ENCODE measurements around the gene SC5D. TPM values are rescaled to one million over a fixed set of nuclear protein-coding genes. Genes with fewer than 3 reads are reported as not detected.

SC5D gene
- total RNA-seq, 1 experiment from 2014 or later = 108 TPM

GRCh38 chr11:121348220-121348875 lies 55.8 kb downstream of the SC5D start:
- DNase-seq = no peak
- H3K4me3 ChIP-seq (ENCODE audit: insufficient read depth, low read depth, low read length) = no peak overlapping the region
- H3K36me3 ChIP-seq (replicated peaks; ENCODE audit: control insufficient read depth, insufficient read depth, low read length) = no peaks in the 10 kb centered on the region
- no peaks in the 10 kb centered on the region for H3K27me3 ChIP-seq (ENCODE audit: control insufficient read depth, insufficient read depth, low read length)

DNA sequence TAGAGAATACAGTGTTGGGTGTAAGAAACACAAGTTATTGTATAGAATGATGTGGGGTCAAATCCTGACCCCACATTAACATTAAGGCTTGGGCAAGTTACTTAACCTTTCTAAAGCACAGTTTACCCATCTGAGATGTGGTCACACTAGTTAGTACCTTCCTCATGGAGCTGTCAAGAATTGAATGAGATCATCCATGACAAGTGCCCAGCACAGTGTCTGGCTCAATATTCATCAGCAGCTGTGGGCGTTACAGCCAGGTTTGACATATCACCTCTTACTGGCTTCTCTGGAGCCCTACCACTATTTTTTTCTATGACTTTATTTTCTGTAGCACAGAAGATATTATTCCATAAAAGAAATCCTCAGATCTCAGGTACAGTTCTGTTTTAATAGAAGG lies 57.2 kb downstream of the SC5D start:
- H3K4me3 ChIP-seq (ENCODE audit: insufficient read depth, low read depth, low read length) = no peak overlapping the region
- no peaks in the 10 kb centered on the region for H3K27me3 ChIP-seq (ENCODE audit: control insufficient read depth, insufficient read depth, low read length)
- H3K36me3 ChIP-seq (replicated peaks; ENCODE audit: control insufficient read depth, insufficient read depth, low read length) = no peaks in the 10 kb centered on the region
- DNase-seq = no peak

DNA sequence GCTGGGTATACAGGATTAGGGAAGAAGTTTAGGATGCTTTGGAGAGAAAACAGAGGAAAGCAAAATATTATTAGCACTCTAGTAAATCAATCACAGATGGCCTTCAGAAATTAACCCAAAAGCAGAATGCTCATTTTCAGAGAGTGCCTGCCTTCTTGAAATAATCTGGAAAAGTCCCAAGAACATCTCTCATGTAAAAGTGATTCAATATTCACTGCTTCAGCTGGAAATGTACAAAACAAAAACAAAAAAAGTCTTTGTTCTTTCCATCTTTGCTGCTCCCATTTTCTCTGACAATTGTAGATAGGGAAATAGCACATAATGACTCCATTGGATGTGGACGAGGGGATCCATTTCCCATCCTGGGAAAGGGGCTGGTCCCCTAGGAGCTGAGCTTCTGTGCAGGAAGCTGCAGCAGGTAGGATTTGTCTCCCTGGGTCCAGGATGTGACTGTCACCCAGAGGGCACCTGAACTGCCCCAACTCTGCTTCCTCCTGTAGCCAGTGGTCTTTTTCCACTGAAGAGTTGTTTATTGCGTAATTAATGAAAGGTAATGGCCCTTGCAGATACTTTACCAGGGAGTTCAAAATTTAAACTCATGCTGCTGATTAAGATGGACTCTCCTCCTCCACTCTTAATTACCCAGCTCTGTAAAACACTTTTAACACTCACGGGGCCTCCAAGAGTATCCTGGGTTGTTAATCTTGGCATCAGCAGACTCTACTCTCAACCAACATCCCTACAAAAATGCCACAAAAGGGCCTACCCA lies 57.9 kb downstream of the SC5D start:
- no peak overlapping the region for H3K4me3 ChIP-seq (ENCODE audit: insufficient read depth, low read depth, low read length)
- no peak for DNase-seq
- no peaks in the 10 kb centered on the region for H3K36me3 ChIP-seq (replicated peaks; ENCODE audit: control insufficient read depth, insufficient read depth, low read length)
- H3K27me3 ChIP-seq (ENCODE audit: control insufficient read depth, insufficient read depth, low read length) = no peaks in the 10 kb centered on the region

DNA sequence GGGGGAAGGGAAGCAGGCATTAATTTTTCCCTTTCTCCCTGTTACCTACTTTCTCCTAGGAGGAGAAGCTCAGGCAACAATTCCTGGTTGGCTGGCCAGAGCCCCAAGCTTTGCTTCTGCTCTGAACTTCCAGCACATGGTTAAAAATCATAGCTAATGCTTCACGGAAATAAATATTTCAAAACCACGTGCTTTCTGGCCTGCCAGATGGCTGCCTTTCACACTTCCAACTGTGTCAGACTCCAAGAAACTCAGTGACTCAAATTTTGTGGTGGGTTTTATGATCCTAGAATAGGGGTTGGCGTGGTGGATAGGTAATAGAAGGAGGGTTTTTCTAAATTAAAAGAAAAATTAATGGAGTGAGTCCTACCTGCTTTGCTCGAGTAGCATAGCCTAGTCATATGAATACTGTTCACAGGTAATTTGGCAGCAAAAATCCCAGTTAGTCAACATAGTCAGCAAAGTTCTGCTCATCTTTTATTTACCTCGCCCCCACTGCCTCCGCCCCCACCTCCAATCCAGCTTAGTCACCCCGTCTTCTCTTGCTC lies 58.6 kb downstream of the SC5D start:
- no peak for DNase-seq
- no peak overlapping the region for H3K4me3 ChIP-seq (ENCODE audit: insufficient read depth, low read depth, low read length)
- H3K36me3 ChIP-seq (replicated peaks; ENCODE audit: control insufficient read depth, insufficient read depth, low read length) = no peaks in the 10 kb centered on the region
- no peaks in the 10 kb centered on the region for H3K27me3 ChIP-seq (ENCODE audit: control insufficient read depth, insufficient read depth, low read length)

DNA sequence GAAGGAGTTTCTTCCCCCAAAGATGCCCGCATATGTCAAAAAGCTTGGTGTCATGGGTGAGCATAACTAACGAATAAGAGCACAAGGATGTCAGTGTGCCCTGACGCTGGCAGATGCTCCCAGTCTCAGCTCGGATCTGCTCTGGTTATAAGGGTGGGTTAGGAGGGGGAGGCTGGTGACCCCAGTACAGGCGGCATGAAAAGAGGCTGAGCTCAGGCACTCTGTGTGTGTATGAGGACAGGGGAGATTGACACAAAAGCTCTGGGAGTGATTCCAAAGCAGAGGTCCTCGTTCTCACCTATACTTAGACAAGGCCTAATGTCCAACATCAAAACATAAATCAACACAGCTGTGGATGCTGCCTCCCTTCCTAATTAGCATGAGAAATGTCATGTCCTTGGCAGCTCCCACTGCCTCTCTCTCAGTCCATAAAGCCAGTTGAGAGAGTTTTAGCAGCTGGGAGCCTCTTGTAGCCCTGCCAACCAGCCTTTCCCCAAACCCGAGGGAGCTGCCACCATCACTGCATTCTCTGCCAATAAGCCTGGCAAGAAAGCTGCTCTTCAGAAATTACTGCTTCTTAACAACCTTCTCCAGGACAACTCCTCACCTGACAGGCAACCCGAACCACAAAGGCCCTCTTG lies 59.8 kb downstream of the SC5D start:
- Histone ChIP-seq H3K27me3 (ENCODE audit: control insufficient read depth, insufficient read depth, low read length) (no peaks in the 10 kb centered on the region), H3K4me3 (ENCODE audit: insufficient read depth, low read depth, low read length) (no peak overlapping the region), H3K36me3 (replicated peaks; ENCODE audit: control insufficient read depth, insufficient read depth, low read length) (no peaks in the 10 kb centered on the region)
- no peak for DNase-seq

- DNase-seq = no peak
- Histone ChIP-seq H3K36me3 (replicated peaks; ENCODE audit: control insufficient read depth, insufficient read depth, low read length) (no peaks in the 10 kb centered on the region), H3K4me3 (ENCODE audit: insufficient read depth, low read depth, low read length) (no peak overlapping the region), H3K27me3 (ENCODE audit: control insufficient read depth, insufficient read depth, low read length) (no peaks in the 10 kb centered on the region)
Measured at GRCh38 chr11:121354192-121354591, 61.6 kb downstream of the SC5D start.

GRCh38 chr11:121356357-121356756 lies 63.8 kb downstream of the SC5D start:
- DNase-seq = no peak
- H3K27me3 ChIP-seq (ENCODE audit: control insufficient read depth, insufficient read depth, low read length) = no peaks in the 10 kb centered on the region
- H3K4me3 ChIP-seq (ENCODE audit: insufficient read depth, low read depth, low read length) = no peak overlapping the region
- no peaks in the 10 kb centered on the region for H3K36me3 ChIP-seq (replicated peaks; ENCODE audit: control insufficient read depth, insufficient read depth, low read length)

Other genes with a start within 250 kb of the SC5D start
- 0.22 and 0.28 TPM in 2 replicates for gene TECTA, start 191.5 kb upstream of the SC5D start, total RNA-seq (2014; rRNA removed; shearing (Covaris generic))
- 13.3 and 20.3 TPM in 2 replicates for gene SORL1, start 159.5 kb downstream of the SC5D start, total RNA-seq (2014; rRNA removed; shearing (Covaris generic))

All from H7 (cell line).